ENCODE results near the gene ARHGAP44.
"Not testable (repeated sequence)": the region's sequence is repeated elsewhere in the genome, so short reads cannot be mapped to it uniquely, and the experiment has no call there.

Gene ARHGAP44

DNA sequence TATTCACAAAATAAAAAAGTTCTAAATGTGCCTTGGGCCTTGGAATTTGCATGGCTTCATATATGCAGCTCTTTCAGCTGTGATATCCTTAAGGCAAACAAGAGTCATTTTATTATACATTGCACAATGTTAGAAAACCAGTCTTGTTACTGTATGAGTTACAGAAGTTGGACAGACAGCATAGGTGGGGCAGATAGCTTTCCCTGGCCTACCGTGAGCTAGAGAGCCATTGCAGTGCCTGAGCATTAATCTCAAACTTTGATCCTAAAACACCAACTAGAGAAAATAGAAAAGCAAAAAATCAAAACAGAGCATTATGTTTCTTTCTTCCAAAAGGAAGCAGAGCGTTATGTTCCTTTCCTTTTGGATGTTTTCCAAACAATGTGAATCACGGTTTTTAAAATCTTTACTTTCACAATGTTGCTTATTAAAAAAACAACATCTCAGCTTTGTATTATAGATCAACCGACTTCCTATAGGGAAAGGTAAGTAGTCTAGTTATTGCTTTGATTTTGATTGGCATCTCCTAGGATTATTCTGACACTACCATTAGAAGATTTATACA, 32.2 kb downstream of the ARHGAP44 start:
- DNase-seq (ENCODE audit: low read depth), result no peak

DNA sequence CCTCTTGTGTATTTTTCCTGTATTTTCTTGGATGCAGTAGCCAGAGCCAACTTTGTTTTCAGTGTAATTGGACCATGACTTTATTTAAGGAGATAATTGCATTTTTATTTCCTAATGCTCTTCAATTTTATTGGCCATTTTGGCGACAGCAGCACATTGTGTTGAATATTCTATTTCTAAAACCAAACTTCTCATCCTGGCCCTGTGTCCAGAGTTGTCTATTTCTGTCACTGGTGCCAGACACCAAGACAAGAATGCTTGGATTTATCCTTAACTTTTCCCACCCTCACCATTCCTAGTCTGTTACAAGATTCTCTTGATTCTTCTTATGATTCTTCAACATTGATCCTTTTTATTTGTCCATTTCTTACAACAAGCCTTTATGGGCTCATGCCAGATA, 37.1 kb downstream of the ARHGAP44 start:
- no peak for DNase-seq (ENCODE audit: low read depth)

DNA sequence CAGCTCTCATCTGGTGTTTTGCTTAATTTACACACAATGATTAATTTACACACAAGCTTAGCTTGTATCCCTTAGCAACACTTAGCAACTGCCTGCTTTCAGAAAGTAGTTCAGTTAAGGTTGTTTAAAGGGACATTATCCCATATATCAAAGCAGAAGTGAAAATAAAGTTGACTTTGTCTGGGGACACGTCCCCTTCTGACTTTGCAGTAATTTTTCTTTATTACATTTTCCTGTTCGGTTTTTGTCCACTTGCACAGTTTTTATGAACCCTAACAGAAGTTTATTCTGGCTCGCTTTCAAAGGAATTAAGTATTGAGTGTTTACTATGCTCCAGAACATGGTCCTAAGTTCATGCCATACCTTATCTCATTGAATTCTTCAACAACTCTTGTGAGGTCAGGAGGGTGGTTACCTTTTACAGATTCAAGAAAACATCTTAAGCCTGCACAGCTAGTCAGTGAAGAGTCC, 41.5 kb downstream of the ARHGAP44 start:
- DNase-seq (ENCODE audit: low read depth), result no peak

DNA sequence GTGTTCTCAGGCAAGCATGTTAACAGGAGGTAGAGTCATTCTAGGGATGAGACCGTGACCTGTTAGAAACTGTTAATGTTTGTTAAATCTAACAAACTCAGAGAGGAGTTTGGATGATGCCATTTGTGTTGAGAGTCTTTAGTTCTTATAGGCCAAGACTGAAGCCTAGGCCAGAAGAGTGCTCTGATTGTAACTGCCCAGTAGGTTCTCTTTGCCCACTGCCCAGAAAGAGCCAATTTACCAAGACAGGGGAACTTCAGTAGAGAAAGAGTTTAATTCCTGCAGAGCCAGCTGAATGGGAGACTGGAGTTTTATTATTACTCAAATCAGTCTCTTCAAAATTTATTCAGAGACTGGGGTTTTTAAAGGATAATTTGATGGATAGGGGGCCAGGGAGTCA, 42.5 kb downstream of the ARHGAP44 start:
- no peak for DNase-seq (ENCODE audit: low read depth)

DNA sequence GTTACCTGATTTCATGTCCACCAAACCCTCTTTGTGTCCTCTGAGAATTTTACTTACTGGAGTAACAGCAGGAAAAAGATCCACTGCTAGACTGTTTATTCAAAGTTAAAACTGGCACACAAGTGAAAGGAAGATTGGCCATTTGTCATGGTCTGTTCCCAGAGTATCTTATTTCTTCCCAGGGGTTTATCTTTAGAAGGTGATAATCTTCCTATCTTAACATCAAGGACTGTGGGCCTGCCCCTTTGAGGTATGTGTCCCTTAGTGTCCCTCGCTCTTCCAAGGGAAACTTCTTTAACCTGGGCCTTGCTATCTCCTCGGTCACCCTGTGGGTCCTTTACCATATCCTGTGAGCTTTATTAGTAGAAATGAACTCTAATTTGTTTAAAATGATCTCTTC, 49.7 kb downstream of the ARHGAP44 start:
- DNase-seq (ENCODE audit: low read depth), result no peak

DNA sequence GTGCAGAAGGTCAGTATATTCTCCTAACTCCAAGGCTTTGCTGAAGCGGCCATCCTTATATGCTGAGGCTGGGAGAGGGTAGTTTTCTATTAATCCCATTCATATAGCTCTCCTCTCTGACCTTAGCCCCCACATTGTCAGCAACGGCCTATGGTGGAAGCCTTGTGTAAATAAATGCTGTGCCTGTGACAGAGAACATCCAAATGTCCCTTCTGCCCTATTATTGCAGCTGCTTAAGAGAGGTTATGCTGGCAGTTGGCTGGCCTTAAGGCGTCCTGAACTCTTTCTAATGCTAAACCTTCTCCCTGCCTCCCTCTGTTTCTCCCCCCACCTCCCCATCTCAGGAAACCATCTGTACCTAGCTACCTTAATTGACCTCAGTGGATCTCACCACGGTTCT, 53.6 kb downstream of the ARHGAP44 start:
- DNase-seq (ENCODE audit: low read depth), result no peak

DNA sequence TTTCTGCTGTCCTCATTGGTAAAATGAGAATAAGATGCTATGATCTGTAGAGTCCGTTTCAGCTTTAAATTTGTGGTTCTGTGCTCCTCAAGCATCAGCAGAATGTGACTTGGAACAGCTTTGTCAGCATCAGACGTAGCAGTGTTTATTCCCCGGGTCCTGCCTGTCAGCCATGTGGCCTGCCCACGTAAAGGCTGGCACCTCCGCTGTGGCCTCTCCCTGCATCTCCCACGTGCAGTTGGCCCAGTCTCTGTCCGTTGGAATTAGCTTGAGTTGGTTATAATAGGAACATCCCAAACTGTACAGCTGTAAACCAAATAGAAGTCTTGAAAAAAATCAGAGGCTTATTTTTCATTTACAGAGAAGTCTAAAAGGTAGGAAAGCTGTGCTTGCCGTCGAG, 61.7 kb downstream of the ARHGAP44 start:
- DNase-seq (ENCODE audit: low read depth), result no peak

DNA sequence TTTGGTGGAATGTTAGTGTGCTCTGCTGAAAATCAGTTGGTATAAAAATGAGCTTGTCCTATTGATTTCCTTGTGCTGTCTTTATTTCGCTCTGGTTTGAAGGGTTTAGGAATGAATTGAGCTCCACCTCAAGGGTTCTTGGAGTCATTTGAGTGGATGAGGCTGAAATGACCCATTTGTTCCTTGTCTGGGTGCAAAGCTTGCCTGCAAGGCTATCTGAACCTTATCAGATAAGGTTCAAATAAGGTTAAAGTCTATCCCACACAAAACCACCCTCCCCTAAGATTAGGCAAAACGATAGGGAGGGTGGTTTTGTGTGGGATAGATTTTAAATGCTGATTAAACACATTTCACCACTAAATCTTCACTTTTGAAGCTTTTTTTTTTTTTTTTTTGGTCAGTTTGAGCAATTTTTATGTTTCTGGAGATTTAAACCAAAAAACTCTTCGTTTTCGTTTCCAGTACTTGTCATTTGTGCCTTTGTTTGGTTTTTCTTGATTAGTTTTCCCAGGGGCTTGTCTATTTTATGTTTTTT, 62.7 kb downstream of the ARHGAP44 start:
- DNase-seq (ENCODE audit: low read depth), result no peak

DNA sequence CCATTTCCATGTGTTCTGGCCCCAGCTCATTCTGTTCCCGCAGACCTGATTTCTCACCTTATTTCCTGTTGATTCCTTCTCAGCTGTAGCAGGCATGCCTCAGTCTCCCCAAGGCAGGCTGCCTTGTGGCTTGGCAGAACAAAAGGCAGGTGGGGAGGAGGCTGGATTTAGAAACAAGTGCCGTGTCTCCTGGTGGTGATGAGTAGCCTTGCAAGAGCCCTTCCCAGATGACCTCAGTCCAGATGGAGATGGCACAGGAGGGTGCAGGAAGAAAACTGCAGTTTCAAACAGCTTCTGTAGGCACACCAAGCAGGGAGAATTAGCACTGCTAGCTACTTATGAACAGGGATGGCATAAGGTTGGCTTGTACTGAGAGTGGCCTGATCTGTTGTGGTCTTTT, 64.6 kb downstream of the ARHGAP44 start:
- DNase-seq (ENCODE audit: low read depth), result no peak

DNA sequence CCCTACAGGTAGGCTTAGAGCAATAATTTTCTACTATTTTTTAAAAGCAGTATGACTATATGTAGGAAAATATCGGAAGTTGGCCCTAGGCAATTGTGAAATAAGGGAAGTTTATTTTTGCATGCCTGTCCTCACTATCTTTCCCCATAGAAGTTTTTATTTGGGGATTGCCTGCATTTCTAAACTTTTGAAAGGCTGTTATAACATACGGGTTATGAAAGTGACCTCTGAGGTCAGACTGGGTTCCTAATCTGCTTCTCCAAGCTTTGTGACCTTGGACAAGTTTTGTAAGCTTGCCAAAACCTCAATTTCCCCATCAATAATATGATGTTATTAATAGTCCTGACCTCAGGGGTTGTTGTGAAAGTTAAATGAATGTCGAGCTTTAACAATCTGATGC, 67.1 kb downstream of the ARHGAP44 start:
- DNase-seq (ENCODE audit: low read depth), result no peak

DNA sequence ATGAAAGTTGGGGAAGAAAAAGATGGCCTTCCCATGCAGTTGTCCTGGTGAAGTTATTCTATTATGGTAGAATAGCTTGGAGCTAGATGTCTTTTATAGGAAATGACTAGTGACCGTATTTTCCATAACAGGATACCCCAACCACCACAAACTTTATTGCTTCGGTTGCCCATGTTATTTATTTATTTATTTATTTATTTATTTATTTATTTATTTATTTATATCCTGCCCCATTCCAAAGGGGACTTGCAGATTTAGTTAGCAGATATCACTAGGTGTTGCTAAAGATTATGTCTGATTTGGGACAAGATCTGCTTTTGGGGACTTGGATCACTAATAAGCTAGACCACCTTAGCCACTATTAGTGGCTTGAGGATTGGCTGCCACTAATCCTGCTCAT, 68.3 kb downstream of the ARHGAP44 start:
- DNase-seq (ENCODE audit: low read depth), result no peak

DNA sequence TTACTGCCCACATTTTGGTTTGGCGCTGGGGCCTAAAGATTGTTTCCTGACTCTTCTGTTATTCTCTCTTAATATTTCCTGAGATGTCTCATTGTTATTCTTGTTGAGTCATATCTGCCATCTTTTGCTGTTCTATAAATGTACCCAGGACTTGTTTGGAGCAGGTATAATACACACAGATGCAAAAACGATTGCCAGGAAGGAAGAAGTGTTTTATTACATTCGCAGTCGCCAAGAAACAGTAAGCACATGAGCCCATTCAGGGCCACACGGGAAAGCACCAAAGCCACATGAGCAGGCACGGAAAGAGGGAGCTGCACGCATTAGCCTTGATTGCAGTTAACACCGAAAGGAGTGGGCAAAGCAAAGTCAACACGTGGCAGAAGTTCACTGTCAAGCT, 70.2 kb downstream of the ARHGAP44 start:
- no peak for DNase-seq (ENCODE audit: low read depth)

DNA sequence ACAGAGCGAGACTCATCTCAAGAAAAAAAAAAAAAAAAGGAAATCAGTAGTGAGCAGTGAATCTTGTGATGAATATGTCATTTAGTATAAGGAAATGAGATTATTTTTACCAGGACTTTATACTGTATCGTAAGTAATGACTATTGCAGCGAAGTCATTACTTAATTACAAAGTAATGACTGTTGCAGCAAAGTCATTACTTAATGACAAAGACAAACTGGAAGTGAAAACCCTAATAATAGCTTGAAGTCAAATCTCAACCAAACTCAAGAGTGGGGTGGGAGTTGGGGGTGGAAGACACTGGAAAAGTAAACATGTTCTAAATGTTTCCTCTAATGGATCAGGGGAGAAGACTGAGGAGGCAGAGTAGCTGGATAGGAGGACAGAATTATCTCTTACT, 76.5 kb downstream of the ARHGAP44 start:
- DNase-seq (ENCODE audit: low read depth), result no peak

DNA sequence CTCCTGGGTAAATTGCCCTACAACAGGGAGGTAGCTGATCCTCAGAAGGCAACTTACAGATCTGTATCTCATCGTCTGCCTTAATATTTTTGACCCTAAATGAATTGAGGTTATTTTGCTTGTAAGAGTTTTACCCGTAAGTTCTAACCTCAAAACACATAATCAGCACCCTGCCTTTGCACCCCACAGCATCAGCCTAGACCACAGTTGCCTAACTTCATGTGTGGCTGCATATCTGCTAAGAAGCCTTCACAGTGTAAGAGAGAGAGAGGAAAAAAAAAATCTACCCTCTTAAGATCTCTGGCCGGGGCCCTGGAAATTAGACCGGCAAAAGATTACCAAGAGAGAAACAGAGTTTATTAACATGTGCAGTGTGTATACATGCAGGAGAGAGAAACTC, 76.9 kb downstream of the ARHGAP44 start:
- DNase-seq (ENCODE audit: low read depth), result no peak

DNA sequence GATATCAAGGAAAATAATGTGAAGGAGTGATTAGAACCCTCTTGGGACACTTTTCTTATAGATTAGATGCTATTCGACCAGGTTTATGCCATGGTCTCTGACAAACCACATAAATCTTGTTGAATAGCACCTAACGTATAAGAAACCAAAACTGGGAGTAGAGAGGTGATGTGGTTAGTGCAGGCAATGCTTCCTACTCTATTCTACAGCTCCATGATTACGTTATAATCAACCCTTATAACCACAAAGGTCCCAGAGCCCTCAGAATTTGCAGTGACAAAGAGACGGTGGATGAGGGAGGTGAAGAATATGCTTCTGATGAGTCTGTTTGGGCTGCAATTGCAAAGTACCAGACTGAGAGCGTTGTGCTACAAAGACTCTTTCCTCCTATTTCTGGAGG, 78.4 kb downstream of the ARHGAP44 start:
- no peak for DNase-seq (ENCODE audit: low read depth)

DNA sequence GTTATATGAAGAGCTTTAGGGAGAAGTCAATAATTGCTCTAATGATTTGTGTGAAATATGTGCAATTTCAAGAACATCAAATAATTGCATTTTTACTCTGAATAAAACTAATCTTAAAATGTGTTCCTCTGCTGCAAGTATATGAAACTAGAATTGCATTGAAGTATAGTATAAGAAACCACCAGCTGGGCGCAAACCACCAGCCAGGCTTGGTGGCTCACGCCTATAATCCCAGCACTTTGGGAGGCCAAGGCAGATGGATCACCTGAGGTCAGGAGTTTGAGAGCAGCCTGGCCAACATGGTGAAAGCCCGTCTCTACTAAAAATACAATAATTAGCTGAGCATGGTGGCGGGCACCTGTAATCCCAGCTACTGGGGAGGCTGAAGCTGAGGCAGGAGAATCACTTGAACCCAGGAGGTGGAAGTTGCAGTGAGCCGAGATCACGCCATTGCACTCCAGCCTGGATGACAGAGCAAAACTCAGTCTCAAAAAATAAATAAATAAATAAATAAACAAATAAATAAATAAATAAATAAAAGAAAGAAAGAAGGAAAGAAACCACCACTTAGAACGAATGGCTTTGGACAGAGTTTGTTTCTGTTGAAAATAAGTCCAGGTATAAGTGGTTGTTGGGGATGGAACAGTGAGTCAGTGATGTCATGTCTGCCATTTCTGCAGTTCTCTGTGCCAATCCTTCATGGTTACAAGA, 84.3 kb downstream of the ARHGAP44 start:
- not testable (repeated sequence) for DNase-seq (ENCODE audit: low read depth)

DNA sequence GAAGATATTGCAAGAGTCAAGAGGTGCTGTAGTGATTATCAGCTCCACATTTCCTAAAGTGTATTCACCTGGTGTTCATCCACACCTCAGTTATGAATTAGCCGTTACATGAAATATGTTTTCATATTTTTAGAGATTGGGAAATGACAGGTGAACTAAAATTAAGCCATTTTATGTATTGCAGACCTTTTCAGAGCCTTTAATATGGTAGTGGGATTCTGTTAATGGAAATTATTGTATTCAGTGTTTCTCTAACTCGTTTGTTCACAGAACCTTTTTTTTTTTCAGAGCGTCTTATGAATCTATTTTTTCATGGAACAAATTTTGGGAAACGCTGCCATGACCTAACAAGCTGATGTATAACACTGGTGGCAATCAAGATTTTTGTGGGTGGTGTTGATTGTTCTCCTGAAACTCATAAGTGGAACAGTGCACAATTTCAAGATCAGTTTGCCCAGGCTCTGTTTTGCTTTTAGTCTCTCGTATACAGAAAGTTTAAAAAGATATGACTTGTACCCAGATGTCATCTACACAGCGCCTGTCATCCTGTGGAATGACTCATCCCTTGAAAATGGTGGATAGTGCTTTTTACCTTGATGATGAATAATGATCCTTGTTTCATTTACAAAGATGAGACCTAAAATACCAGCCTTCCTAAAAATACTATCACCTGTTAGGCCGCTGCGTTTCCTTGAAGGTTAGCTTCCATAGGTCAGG, 88.8 kb downstream of the ARHGAP44 start:
- DNase-seq (ENCODE audit: low read depth), result no peak

DNA sequence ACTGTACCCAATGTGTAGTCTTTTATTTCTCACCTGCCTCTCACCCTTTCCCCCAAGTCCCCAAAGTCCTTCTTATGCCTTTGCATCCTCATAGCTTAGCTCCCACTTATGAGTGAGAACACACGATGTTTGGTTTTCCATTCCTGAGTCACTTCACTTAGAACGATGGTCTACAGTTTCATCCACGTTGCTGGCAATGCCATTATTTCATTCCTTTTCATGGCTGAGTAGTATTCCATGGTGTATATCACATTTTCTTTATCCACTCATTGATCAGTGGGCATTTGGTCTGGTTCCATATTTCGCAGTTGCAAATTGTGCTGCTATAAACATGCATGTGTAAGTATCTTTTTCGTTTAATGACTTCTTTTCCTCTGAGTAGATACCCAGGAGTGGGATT, 89.8 kb downstream of the ARHGAP44 start:
- DNase-seq (ENCODE audit: low read depth), result not testable (repeated sequence)

DNA sequence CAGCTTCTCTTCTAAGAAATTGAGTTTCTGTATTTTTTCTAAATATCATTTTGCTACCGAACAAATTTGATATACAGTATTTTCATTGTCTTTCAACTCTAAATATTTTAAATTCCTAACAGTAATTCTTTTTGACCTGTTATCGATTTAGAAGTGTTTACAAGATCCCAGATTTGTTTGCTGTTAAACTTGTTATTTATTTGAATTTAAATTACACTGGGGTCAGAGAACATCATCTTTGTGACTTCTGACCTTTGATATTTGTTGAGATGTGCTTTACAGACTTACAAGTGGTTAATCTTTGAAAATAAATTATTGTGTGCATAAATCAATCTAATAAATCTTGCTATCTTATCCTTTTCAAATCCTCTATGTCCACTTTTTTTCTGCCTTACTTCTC, 94.2 kb downstream of the ARHGAP44 start:
- no peak for DNase-seq (ENCODE audit: low read depth)

DNA sequence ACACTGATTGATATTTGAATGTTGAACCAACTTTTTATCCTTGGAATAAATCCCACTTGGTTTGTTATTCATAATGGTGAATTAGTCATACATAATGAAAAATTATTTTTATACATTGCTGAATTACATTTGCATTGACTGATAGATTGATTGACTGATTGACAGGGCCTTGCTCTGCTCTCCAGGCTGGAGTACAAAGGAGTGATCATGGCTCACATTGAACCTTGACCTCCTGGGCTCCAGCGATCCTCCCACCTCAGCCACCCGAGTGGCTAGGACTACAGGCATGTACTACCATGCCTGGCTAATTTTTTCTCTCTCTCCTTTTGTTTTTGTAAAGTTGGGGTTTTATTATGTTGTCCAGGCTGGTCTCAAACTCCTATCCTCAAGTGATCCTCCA, 97.8 kb downstream of the ARHGAP44 start:
- no peak for DNase-seq (ENCODE audit: low read depth)

DNA sequence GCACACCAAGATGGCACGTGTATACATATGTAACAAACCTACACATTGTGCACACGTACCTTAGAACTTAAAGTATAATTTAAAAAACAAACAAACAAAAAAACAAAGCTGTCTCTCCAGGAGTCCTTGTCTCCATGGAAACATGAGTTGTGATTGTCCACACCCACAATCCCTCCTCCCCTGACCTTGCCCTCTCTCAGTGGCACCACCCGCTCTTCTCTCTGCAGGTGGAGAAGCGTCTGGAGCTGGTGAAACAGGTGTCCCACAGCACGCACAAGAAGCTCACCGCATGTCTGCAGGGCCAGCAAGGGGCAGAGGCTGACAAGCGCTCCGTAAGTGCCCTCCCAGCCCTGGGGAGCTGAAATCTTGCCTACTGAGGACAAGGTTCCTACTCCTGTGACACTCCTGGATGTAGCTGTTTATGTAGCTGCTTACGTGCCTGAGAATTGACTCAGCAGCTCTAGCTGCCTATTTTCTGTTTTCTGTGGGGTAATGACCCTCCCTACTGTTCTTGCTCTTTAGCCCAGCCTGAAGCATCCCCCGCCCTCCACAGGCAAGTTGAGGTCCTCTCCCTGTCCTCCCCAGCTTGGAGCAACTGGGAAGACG, 107.0 kb downstream of the ARHGAP44 start:
- DNase-seq (ENCODE audit: low read depth), result no peak

DNA sequence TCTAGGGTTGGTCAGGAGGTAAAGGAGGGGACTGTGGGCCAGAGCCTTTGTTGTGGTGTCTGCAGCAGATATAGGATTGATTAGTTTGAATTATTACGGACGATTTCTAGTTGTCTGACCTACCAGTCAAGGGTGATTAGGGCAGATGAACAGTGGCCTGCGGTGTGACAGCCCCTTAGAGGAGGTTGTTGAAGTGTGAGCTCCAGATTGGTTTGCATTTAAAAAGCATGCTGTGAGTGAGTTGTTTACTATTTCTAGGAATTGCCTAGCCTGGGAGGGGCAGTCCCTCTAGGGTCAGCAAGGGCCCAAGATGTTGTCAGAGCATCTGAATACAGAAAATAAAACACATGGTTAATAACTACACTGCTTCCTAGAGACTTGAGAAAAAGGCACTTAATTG, 108.8 kb downstream of the ARHGAP44 start:
- DNase-seq (ENCODE audit: low read depth), result no peak

DNA sequence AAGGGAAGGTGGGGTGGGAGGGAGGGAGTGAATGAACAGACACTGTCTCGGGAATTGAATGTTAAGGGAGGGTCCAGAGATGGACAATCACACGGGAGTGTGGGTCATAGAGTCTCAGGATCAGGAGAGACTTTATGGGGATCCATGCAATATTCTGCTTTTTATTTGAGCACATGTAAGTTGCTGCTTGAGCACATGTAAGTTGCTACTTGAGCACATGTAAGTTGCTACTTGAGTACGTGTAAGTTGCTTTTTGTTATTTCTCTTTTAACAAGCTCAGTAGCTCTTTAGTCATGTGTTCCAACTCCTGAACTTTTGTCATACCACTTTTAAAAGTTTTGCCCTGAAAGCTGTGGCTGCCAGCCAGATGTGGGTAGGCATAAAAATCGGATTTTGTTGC, 110.3 kb downstream of the ARHGAP44 start:
- DNase-seq (ENCODE audit: low read depth), result no peak

Data from stimulated activated CD8-positive, alpha-beta memory T cell treated with anti-CD3 and anti-CD28 coated beads, Interleukin-15, amount 100 ng/mL, for 1 hour (primary cell).